ENCODE measurements around the gene VSX2. TPM values are rescaled to one million over a fixed set of nuclear protein-coding genes. Genes with fewer than 3 reads are reported as not detected.

The VSX2 gene
- total RNA-seq, 1 donor from 2014 or later = not detected

DNA sequence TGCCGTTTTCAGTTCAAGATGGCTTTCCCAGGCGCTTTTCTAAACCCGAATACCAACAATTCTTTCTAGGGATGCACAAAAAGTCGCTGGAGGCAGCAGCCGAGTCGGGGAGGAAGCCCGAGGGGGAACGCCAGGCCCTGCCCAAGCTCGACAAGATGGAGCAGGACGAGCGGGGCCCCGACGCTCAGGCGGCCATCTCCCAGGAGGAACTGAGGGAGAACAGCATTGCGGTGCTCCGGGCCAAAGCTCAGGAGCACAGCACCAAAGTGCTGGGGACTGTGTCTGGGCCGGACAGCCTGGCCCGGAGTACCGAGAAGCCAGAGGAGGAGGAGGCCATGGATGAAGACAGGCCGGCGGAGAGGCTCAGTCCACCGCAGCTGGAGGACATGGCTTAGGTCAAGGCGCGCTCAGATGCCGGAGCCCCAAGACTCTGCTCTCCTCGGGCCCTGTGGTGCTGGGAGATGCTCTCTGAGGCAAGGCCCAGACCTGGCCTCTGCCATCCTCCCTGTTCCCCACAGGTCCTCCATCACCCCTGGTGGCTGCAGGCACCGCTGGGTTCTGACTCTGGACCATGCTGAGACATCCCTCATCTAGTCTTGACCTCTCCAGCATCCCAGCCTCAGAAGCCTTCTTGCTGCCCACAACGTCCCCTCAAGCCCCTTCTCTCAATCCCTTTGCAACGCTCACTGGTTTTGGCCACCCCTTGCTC lies 21.4 kb downstream of the VSX2 start:
- TF ChIP-seq, protein P1, sequence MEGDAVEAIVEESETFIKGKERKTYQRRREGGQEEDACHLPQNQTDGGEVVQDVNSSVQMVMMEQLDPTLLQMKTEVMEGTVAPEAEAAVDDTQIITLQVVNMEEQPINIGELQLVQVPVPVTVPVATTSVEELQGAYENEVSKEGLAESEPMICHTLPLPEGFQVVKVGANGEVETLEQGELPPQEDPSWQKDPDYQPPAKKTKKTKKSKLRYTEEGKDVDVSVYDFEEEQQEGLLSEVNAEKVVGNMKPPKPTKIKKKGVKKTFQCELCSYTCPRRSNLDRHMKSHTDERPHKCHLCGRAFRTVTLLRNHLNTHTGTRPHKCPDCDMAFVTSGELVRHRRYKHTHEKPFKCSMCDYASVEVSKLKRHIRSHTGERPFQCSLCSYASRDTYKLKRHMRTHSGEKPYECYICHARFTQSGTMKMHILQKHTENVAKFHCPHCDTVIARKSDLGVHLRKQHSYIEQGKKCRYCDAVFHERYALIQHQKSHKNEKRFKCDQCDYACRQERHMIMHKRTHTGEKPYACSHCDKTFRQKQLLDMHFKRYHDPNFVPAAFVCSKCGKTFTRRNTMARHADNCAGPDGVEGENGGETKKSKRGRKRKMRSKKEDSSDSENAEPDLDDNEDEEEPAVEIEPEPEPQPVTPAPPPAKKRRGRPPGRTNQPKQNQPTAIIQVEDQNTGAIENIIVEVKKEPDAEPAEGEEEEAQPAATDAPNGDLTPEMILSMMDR (IDR thresholded peaks at IDR 0.05; ENCODE audit: unreplicated experiment) = no peak
- no peak overlapping the region for H3K27ac Mint-ChIP-seq
- no peak for DNase-seq (ENCODE audit: low spot score, unreplicated experiment)
- H3K27me3 Mint-ChIP-seq = peaks cover 45% of the 10 kb centered on the region
- no peaks in the 10 kb centered on the region for H3K36me3 Mint-ChIP-seq (ENCODE audit: insufficient read depth)
- no peaks in the 10 kb centered on the region for H3K4me1 Mint-ChIP-seq (ENCODE audit: low read depth)
- no peaks in the 10 kb centered on the region for H3K9me3 Mint-ChIP-seq (ENCODE audit: low read depth)
- no peak overlapping the region for H3K4me3 Mint-ChIP-seq (ENCODE audit: low read depth)

GRCh38 chr14:74261288-74261687 lies 22.0 kb downstream of the VSX2 start:
- Mint-ChIP-seq H3K4me3 (ENCODE audit: low read depth) (no peak overlapping the region), H3K9me3 (ENCODE audit: low read depth) (no peaks in the 10 kb centered on the region), H3K27ac (no peak overlapping the region), H3K36me3 (ENCODE audit: insufficient read depth) (no peaks in the 10 kb centered on the region), H3K4me1 (ENCODE audit: low read depth) (no peaks in the 10 kb centered on the region), H3K27me3 (peaks cover 45% of the 10 kb centered on the region)
- TF ChIP-seq, protein P1 (IDR thresholded peaks at IDR 0.05; ENCODE audit: unreplicated experiment) = no peak
- DNase-seq (ENCODE audit: low spot score, unreplicated experiment) = no peak

DNA sequence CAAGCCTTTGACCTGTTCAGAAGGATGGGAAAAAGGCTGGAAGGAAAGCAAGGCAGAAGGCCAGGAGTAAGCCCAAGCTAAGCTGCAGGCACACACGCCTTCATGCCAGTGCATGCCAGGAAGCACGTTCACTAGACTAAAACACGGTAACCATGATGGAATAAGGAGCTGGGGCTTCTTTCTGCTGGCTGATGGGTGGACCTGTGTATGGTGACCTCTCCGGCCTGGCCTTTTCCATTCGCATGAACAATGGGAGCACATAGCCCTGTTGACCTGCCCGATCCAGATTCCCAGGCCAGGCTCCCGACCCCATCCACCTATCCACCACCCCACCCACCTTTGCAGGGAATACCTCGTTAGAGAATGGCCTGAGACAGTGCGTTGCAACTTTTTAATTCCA lies 22.8 kb downstream of the VSX2 start:
- no peaks in the 10 kb centered on the region for H3K4me1 Mint-ChIP-seq (ENCODE audit: low read depth)

GRCh38 chr14:74263181-74263580 lies 23.9 kb downstream of the VSX2 start:
- H3K4me3 Mint-ChIP-seq (ENCODE audit: low read depth) = no peak overlapping the region
- no peaks in the 10 kb centered on the region for H3K9me3 Mint-ChIP-seq (ENCODE audit: low read depth)
- no peaks in the 10 kb centered on the region for H3K36me3 Mint-ChIP-seq (ENCODE audit: insufficient read depth)
- no peak overlapping the region for H3K27ac Mint-ChIP-seq
- TF ChIP-seq, protein P1 (IDR thresholded peaks at IDR 0.05; ENCODE audit: unreplicated experiment) = no peak
- H3K27me3 Mint-ChIP-seq = peaks cover 36% of the 10 kb centered on the region
- peaks cover 3% of the 10 kb centered on the region for H3K4me1 Mint-ChIP-seq (ENCODE audit: low read depth)
- no peak for DNase-seq (ENCODE audit: low spot score, unreplicated experiment)

More for the DNA sequence above, 22.8 kb downstream of the VSX2 start:
- TF ChIP-seq, protein P1 (IDR thresholded peaks at IDR 0.05; ENCODE audit: unreplicated experiment) = no peak
- Mint-ChIP-seq H3K4me3 (ENCODE audit: low read depth) (no peak overlapping the region), H3K27me3 (peaks cover 41% of the 10 kb centered on the region), H3K27ac (no peak overlapping the region), H3K9me3 (ENCODE audit: low read depth) (no peaks in the 10 kb centered on the region), H3K36me3 (ENCODE audit: insufficient read depth) (no peaks in the 10 kb centered on the region)
- DNase-seq (ENCODE audit: low spot score, unreplicated experiment) = no peak

DNA sequence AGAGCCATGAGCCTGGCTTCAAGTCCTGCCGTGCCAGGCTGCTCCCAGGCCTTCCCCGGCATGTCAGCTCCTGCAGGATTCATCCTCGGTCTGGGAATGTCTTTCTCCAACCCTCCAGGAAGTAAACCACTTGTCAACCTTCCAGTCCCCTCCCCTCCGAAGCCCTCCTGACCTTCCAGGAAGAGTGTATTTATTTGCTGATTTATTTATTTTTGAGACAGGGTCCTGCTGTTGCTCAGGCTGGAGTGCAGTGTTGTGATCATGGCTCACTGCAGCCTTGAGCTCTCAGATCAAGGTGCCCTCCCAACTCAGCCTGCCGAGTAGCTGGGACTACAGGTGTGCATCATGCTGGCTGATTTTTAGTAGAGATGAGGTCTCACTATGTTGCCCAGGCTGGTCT lies 24.7 kb downstream of the VSX2 start:
- H3K4me1 Mint-ChIP-seq (ENCODE audit: low read depth) = peaks cover 3% of the 10 kb centered on the region
- no peak for DNase-seq (ENCODE audit: low spot score, unreplicated experiment)
- no peak overlapping the region for H3K27ac Mint-ChIP-seq
- no peak overlapping the region for H3K4me3 Mint-ChIP-seq (ENCODE audit: low read depth)
- peaks cover 31% of the 10 kb centered on the region for H3K27me3 Mint-ChIP-seq
- H3K36me3 Mint-ChIP-seq (ENCODE audit: insufficient read depth) = no peaks in the 10 kb centered on the region
- TF ChIP-seq, protein P1 (IDR thresholded peaks at IDR 0.05; ENCODE audit: unreplicated experiment) = no peak
- H3K9me3 Mint-ChIP-seq (ENCODE audit: low read depth) = no peaks in the 10 kb centered on the region

Data from progenitor cell of endocrine pancreas (in vitro differentiated cells).